Coronary artery (tissue), 2 donors: ENCODE data around the gene NFE2L3.
"Not testable (repeated sequence)": the region's sequence is repeated elsewhere in the genome, so short reads cannot be mapped to it uniquely, and the experiment has no call there.

ENCODE experiments used
- DNase-seq: peaks from one replicate; pipeline ENCODE4 v3.0.0-alpha.2; 2017; ENCODE audit warnings: low spot score
- H3K27ac ChIP-seq, 2 donors: fragments of 200-600 bp; sonication (generic); one replicate each; pipeline ENCODE4 v1.5.1; 2016 to 2019
- H3K4me3 ChIP-seq: fragments of 200-600 bp; sonication (generic); 2 replicates; pipeline ENCODE4 v1.5.1; 2016; ENCODE audit warnings: mild to moderate bottlenecking, moderate library complexity
- TF ChIP-seq, protein P1 (sequence below): fragments of 200-600 bp; sonication (generic); IDR thresholded peaks from one replicate; pipeline ENCODE4 v1.5.1; 2019; ENCODE audit warnings: antibody characterized with exemption

Gene NFE2L3

GRCh38 chr7:26160896-26161295 lies 8.9 kb downstream of the NFE2L3 start:
- H3K27ac ChIP-seq = no peak overlapping the region
- TF ChIP-seq, protein P1, sequence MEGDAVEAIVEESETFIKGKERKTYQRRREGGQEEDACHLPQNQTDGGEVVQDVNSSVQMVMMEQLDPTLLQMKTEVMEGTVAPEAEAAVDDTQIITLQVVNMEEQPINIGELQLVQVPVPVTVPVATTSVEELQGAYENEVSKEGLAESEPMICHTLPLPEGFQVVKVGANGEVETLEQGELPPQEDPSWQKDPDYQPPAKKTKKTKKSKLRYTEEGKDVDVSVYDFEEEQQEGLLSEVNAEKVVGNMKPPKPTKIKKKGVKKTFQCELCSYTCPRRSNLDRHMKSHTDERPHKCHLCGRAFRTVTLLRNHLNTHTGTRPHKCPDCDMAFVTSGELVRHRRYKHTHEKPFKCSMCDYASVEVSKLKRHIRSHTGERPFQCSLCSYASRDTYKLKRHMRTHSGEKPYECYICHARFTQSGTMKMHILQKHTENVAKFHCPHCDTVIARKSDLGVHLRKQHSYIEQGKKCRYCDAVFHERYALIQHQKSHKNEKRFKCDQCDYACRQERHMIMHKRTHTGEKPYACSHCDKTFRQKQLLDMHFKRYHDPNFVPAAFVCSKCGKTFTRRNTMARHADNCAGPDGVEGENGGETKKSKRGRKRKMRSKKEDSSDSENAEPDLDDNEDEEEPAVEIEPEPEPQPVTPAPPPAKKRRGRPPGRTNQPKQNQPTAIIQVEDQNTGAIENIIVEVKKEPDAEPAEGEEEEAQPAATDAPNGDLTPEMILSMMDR = no peak
- H3K4me3 ChIP-seq = no peak overlapping the region
- no peak for DNase-seq

- DNase-seq = no peak
- TF ChIP-seq, protein P1 = no peak
- Histone ChIP-seq H3K27ac (no peak overlapping the region), H3K4me3 (no peak overlapping the region)
Measured at GRCh38 chr7:26162431-26162830, 10.4 kb downstream of the NFE2L3 start.

DNA sequence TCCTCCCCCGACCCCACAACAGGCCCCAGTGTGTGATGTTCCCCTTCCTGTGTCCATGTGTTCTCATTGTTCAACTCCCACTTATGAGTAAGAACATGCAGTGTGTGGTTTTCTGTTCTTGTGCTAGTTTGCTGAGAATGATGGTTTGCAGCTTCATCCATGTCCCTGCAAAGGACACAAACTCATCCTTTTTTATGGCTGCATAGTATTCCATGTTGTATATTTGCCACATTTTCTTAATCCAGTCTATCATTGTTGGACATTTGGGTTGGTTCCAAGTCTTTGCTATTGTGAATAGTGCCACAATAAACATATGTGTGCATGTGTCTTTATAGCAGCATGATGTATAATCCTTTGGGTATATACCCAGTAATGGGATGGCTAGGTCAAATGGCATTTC lies 11.8 kb downstream of the NFE2L3 start:
- DNase-seq, H3K27ac ChIP-seq, H3K4me3 ChIP-seq: not testable (repeated sequence)

DNA sequence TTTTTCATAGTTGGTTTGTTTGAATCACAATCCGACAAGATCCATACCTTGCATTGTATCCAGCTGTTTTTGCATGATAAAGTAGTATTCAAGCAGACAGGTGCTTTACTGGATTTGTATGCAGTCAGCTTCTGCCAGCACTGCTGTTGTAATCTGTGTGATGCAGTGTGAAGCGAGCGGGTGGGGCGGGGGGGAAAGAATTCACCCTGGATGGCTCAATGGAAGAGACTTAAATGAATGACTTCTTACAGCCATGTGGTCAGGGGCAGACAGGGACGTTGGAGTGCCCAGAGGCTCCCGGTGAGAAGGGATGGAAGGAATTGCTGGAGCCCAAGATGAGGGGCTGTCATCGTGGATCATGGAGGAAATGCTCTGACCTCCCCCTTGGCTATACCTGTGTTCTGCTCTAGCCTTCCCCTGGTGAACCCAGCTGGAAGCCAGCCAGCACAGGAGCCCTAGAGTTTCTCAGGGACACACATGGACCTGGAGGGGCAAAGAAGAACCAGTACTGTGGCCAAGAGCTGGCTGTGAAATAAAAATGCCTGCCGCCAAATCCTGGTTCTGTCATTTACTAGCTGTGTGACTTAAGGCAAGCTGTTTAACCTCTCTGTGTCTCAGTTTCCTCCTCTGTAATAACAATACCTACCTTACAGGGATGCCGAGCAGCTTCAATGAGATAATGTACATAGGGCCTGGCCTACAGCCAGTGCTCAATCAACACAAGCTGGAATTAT lies 14.1 kb downstream of the NFE2L3 start:
- H3K4me3 ChIP-seq = no peak overlapping the region
- TF ChIP-seq, protein P1 = no peak
- no peak for DNase-seq
- no peak overlapping the region for H3K27ac ChIP-seq

DNA sequence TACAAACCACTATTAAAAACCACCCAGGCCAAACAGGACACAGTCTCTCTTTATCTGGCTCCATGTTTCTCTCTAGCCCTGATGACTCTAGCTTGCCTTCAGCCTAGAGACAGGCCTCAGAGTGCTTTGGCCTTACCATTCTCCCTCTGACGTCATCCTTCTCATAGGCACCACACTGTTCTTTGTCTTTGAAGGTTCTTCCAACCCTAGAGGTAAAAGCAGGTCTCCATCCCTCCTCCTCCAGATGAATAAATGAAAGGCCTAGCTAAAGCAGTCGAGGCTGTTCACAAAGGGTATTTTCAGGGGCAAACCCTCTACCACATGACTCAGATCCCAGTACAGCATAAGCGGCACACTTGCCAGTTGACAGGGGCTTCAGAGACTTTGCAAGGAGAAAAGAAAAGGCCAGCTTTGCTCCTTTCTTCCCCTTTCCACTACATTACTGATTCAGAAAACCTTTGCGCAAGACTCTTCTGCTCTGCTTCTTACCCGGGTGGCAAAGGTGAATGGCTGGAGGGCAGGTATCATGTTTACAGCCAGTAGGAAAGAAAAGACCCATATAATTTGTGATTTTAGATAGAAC lies 14.8 kb downstream of the NFE2L3 start:
- TF ChIP-seq, protein P1 = no peak
- Histone ChIP-seq H3K4me3 (no peak overlapping the region), H3K27ac (no peak overlapping the region)
- no peak for DNase-seq

GRCh38 chr7:26167303-26167934 lies 15.4 kb downstream of the NFE2L3 start:
- TF ChIP-seq, protein P1 = no peak
- no peak overlapping the region for H3K4me3 ChIP-seq
- H3K27ac ChIP-seq = no peak overlapping the region
- DNase-seq = no peak

DNA sequence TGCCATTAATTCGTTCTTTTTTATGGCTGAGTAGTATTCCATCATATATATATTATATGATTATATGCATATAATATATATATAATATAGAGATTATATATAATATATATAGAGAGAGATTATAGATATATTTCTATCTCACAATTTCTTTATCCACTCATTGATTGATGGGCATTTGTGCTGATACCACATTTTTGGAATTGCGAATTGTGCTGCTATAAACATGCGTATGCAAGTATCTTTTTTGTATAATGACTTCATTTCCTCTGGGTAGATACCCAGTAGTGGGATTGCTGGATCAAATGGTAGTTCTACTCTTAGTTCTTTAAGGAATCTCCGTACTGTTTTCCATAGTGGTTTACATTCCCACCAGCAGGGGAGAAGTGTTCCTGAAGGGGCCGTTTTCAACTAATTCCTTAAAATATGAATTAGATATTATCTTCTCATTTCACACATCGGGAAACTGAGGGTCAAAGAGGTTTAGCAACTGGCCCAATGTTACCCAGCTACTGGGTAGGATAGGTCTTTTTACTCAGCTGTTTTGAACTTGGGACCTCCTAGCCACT lies 16.5 kb downstream of the NFE2L3 start:
- no peak for DNase-seq
- Histone ChIP-seq H3K27ac (no peak overlapping the region), H3K4me3 (no peak overlapping the region)
- TF ChIP-seq, protein P1 = no peak
